Body of pancreas (tissue), 4 donors: ENCODE results near the gene TMEM40.

ENCODE experiments used
- POLR2A ChIP-seq, 3 donors: fragments of 450-650 bp; IDR thresholded peaks; one replicate each; pipeline ENCODE4 v1.6.1; 2016; ENCODE audit warnings: antibody characterized with exemption in 3 of 3, mild to moderate bottlenecking in 2 of 3
- TF ChIP-seq, protein P1 (sequence below), 7 experiments: fragments of 450-650 bp in 4 of 7; fragments of 200-600 bp in 3 of 7; sonication (generic) in 3 of 7; IDR thresholded peaks; one replicate each; pipeline ENCODE4 v1.5.1; 2016 to 2019; ENCODE audit warnings: antibody characterized with exemption in 7 of 7

- TF ChIP-seq, protein P1, sequence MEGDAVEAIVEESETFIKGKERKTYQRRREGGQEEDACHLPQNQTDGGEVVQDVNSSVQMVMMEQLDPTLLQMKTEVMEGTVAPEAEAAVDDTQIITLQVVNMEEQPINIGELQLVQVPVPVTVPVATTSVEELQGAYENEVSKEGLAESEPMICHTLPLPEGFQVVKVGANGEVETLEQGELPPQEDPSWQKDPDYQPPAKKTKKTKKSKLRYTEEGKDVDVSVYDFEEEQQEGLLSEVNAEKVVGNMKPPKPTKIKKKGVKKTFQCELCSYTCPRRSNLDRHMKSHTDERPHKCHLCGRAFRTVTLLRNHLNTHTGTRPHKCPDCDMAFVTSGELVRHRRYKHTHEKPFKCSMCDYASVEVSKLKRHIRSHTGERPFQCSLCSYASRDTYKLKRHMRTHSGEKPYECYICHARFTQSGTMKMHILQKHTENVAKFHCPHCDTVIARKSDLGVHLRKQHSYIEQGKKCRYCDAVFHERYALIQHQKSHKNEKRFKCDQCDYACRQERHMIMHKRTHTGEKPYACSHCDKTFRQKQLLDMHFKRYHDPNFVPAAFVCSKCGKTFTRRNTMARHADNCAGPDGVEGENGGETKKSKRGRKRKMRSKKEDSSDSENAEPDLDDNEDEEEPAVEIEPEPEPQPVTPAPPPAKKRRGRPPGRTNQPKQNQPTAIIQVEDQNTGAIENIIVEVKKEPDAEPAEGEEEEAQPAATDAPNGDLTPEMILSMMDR (IDR thresholded peaks at IDR 0.05), result peak; percentile 20 to 78 (median 56)
- peak in 1 of 3 donors; percentile 6 for TF ChIP-seq POLR2A (IDR thresholded peaks at IDR 0.05)
Observed at GRCh38 chr3:12706504-12707253, 52.4 kb downstream of the TMEM40 start.
